ENCODE results near the gene TNFRSF9. TPM values are rescaled to one million over a fixed set of nuclear protein-coding genes. Genes with fewer than 3 reads are reported as not detected.

Gene TNFRSF9
- total and polyA plus RNA-seq, 9 of the 15 experiments (the other 6 are each of a cell fraction or from before 2014, with no cell fraction given), result 0.04 to 0.29 (median 0.08) TPM; not detected in 1

GRCh38 chr1:7953850-7954609 lies 13.4 kb upstream of the TNFRSF9 start (continued):
- TF ChIP-seq CBX8 (IDR thresholded peaks at IDR 0.05; ENCODE audit: borderline replicate concordance, extremely low read depth, low read depth, low read length, poor library complexity, severe bottlenecking) (no peak), SRSF3 (IDR thresholded peaks at IDR 0.05; ENCODE audit: insufficient read depth, low read length) (no peak), ZNF75A (CRISPR knock-in tag; IDR thresholded peaks at IDR 0.05) (0 out of 2 replicates have a peak, but pooled peaks have one; percentile 51), ESRRB (CRISPR knock-in tag; IDR thresholded peaks at IDR 0.05; ENCODE audit: borderline replicate concordance) (no peak), TCF7L2 (IDR thresholded peaks at IDR 0.05; ENCODE audit: low read depth, low read length) (no peak), EP300 (IDR thresholded peaks at IDR 0.05; ENCODE audit: low read length) (peak; percentile 22; the same call in 1 of the 2 replicates), PTTG1 (tag; IDR thresholded peaks at IDR 0.05; ENCODE audit: low read depth) (no peak), KDM4B (IDR thresholded peaks at IDR 0.05; ENCODE audit: borderline replicate concordance in 2 of 2, low read depth in 1 of 2) (0 out of 4 replicates have a peak, but pooled peaks of 1 of the 2 experiments have one; percentile 86), MLLT1 (IDR thresholded peaks at IDR 0.05) (peak in 1 of 2 experiments; percentile 81; a peak in 2 of 4 replicates), DNMT1 (IDR thresholded peaks at IDR 0.05) (no peak), ZKSCAN1 (IDR thresholded peaks at IDR 0.05; ENCODE audit: low read depth, low read length) (peak; percentile 35; the same call in 1 of the 2 replicates), SREBF1 (IDR thresholded peaks at IDR 0.05; ENCODE audit: borderline replicate concordance, low read depth, low read length) (peak; percentile 48; the same call in 1 of the 2 replicates), CHD1 (IDR thresholded peaks at IDR 0.05; ENCODE audit: low read length) (no peak), BCL6 (CRISPR knock-in tag; IDR thresholded peaks at IDR 0.05) (peak; percentile 34; the same call in 1 of the 2 replicates), NR2C1 (IDR thresholded peaks at IDR 0.05) (peak; percentile 96), NR2C1 (tag; IDR thresholded peaks at IDR 0.05) (peak; percentile 97), ETV1 (tag; conservative IDR thresholded peaks at IDR 0.05; ENCODE audit: low read depth) (peak; percentile 53; the same call in 1 of the 2 replicates), HMGXB4 (CRISPR knock-in tag; IDR thresholded peaks at IDR 0.05) (peak; percentile 43; the same call in 1 of the 2 replicates)
- TF ChIP-seq, protein P1, sequence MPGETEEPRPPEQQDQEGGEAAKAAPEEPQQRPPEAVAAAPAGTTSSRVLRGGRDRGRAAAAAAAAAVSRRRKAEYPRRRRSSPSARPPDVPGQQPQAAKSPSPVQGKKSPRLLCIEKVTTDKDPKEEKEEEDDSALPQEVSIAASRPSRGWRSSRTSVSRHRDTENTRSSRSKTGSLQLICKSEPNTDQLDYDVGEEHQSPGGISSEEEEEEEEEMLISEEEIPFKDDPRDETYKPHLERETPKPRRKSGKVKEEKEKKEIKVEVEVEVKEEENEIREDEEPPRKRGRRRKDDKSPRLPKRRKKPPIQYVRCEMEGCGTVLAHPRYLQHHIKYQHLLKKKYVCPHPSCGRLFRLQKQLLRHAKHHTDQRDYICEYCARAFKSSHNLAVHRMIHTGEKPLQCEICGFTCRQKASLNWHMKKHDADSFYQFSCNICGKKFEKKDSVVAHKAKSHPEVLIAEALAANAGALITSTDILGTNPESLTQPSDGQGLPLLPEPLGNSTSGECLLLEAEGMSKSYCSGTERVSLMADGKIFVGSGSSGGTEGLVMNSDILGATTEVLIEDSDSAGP (CRISPR knock-in tag; IDR thresholded peaks at IDR 0.05), result no peak
- TF ChIP-seq, protein P2, sequence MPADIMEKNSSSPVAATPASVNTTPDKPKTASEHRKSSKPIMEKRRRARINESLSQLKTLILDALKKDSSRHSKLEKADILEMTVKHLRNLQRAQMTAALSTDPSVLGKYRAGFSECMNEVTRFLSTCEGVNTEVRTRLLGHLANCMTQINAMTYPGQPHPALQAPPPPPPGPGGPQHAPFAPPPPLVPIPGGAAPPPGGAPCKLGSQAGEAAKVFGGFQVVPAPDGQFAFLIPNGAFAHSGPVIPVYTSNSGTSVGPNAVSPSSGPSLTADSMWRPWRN (IDR thresholded peaks at IDR 0.05; ENCODE audit: low read depth), result no peak
- TF ChIP-seq, protein P3, sequence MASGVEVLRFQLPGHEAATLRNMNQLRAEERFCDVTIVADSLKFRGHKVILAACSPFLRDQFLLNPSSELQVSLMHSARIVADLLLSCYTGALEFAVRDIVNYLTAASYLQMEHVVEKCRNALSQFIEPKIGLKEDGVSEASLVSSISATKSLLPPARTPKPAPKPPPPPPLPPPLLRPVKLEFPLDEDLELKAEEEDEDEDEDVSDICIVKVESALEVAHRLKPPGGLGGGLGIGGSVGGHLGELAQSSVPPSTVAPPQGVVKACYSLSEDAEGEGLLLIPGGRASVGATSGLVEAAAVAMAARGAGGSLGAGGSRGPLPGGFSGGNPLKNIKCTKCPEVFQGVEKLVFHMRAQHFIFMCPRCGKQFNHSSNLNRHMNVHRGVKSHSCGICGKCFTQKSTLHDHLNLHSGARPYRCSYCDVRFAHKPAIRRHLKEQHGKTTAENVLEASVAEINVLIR (CRISPR knock-in tag; IDR thresholded peaks at IDR 0.05), result peak; percentile 92

All from K562 (cell line).